Tibial artery (tissue), 4 donors: ENCODE results near the gene ABL2.
"Not testable (repeated sequence)": the region's sequence is repeated elsewhere in the genome, so short reads cannot be mapped to it uniquely, and the experiment has no call there.

Experiments
- DNase-seq, 2 donors: peaks; one replicate each; pipeline ENCODE4 v3.0.0-alpha.2; 2019
- H3K27ac ChIP-seq, 2 donors: fragments of 200-600 bp; sonication (generic) in 1 of 2; 1 replicate in 1 of 2; 2 replicates in 1 of 2; pipeline ENCODE4 v1.5.1; 2018 to 2019; ENCODE audit warnings: mild to moderate bottlenecking in 1 of 2
- H3K27me3 ChIP-seq, 2 donors: fragments of 200-600 bp; sonication (generic) in 1 of 2; one replicate each; pipeline versions ENCODE4 v1.5.1 to v1.6.0; 2016 to 2019
- H3K36me3 ChIP-seq, 3 donors: fragments of 200-600 bp; sonication (generic) in 2 of 3; one replicate each; pipeline ENCODE4 v1.5.1; 2016 to 2019; ENCODE audit warnings: mild to moderate bottlenecking in 2 of 3
- H3K4me1 ChIP-seq, 4 donors: fragments of 200-600 bp; sonication (generic) in 2 of 4; 1 replicate in 3 of 4; 2 replicates in 1 of 4; pipeline ENCODE4 v1.5.1; 2016 to 2019
- H3K4me3 ChIP-seq, 2 donors: fragments of 200-600 bp; sonication (generic) in 1 of 2; 1 replicate in 1 of 2; 2 replicates in 1 of 2; pipeline ENCODE4 v1.5.1; 2018 to 2019; ENCODE audit warnings: mild to moderate bottlenecking in 2 of 2
- H3K9me3 ChIP-seq, 3 donors: fragments of 200-600 bp; sonication (generic) in 1 of 3; one replicate each; pipeline ENCODE4 v1.5.1; 2016 to 2019
- CTCF ChIP-seq, 2 experiments: fragments of 200-600 bp in 1 of 2; fragments of 450-650 bp in 1 of 2; IDR thresholded peaks; one replicate each; pipeline ENCODE4 v1.5.1; 2017 to 2019; ENCODE audit warnings: antibody characterized with exemption in 2 of 2, mild to moderate bottlenecking in 1 of 2, moderate library complexity in 1 of 2
- intact Hi-C: fragments of 100-400 bp; cut with DNase I; formaldehyde crosslinking; loops from one replicate; pipeline ENCODE4 v1.15.0; 2023; ENCODE audit warnings: low total_unique reads

ABL2 gene

GRCh38 chr1:179262183-179262582 is 32.7 kb upstream of the ABL2 start:
- H3K9me3 ChIP-seq = no peaks in the 10 kb centered on the region
- intact Hi-C loops = no loop called here
- H3K27ac ChIP-seq = no peak overlapping the region
- TF ChIP-seq CTCF (IDR thresholded peaks at IDR 0.05) = no peak
- no peak for DNase-seq
- H3K4me3 ChIP-seq = no peak overlapping the region
- H3K4me1 ChIP-seq = no peaks in the 10 kb centered on the region
- H3K27me3 ChIP-seq = no peaks in the 10 kb centered on the region
- no peaks in the 10 kb centered on the region for H3K36me3 ChIP-seq

- H3K9me3 ChIP-seq = no peaks in the 10 kb centered on the region
- no peaks in the 10 kb centered on the region for H3K36me3 ChIP-seq
- no peak for TF ChIP-seq CTCF (IDR thresholded peaks at IDR 0.05)
- intact Hi-C loops = no loop called here
- no peak for DNase-seq
- H3K4me3 ChIP-seq = no peak overlapping the region
- H3K4me1 ChIP-seq = no peaks in the 10 kb centered on the region
- H3K27me3 ChIP-seq = no peaks in the 10 kb centered on the region
- no peak overlapping the region for H3K27ac ChIP-seq
These were observed 24.0 kb upstream of the ABL2 start for GRCh38 chr1:179253286-179253972.

- no peaks in the 10 kb centered on the region for H3K4me1 ChIP-seq
- DNase-seq = no peak
- no peaks in the 10 kb centered on the region for H3K27me3 ChIP-seq
- intact Hi-C loops = no loop called here
- no peak for TF ChIP-seq CTCF (IDR thresholded peaks at IDR 0.05)
- H3K36me3 ChIP-seq = no peaks in the 10 kb centered on the region
- no peaks in the 10 kb centered on the region for H3K9me3 ChIP-seq
- no peak overlapping the region for H3K27ac ChIP-seq
- H3K4me3 ChIP-seq = no peak overlapping the region
These were observed 23.1 kb upstream of the ABL2 start for GRCh38 chr1:179252606-179253005.

GRCh38 chr1:179251675-179252074 is 22.2 kb upstream of the ABL2 start:
- intact Hi-C loops = no loop called here
- no peak overlapping the region for H3K4me3 ChIP-seq
- H3K9me3 ChIP-seq = no peaks in the 10 kb centered on the region
- no peaks in the 10 kb centered on the region for H3K4me1 ChIP-seq
- no peak for DNase-seq
- TF ChIP-seq CTCF (IDR thresholded peaks at IDR 0.05) = peak in 1 of 2 experiments; percentile 16
- no peak overlapping the region for H3K27ac ChIP-seq
- H3K27me3 ChIP-seq = no peaks in the 10 kb centered on the region
- H3K36me3 ChIP-seq = no peaks in the 10 kb centered on the region

- H3K9me3 ChIP-seq = no peaks in the 10 kb centered on the region
These were observed 18.4 kb upstream of the ABL2 start for GRCh38 chr1:179247923-179248322.

GRCh38 chr1:179245426-179245825 is 15.9 kb upstream of the ABL2 start:
- H3K27ac ChIP-seq, H3K4me3 ChIP-seq, H3K27me3 ChIP-seq, DNase-seq, H3K36me3 ChIP-seq, intact Hi-C loops, H3K9me3 ChIP-seq, H3K4me1 ChIP-seq: not testable (repeated sequence)

More at GRCh38 chr1:179247923-179248322, 18.4 kb upstream of the ABL2 start:
- intact Hi-C loops = no loop called here
- no peak for DNase-seq
- no peak for TF ChIP-seq CTCF (IDR thresholded peaks at IDR 0.05)
- H3K4me1 ChIP-seq = no peaks in the 10 kb centered on the region
- no peaks in the 10 kb centered on the region for H3K36me3 ChIP-seq
- no peak overlapping the region for H3K4me3 ChIP-seq
- no peaks in the 10 kb centered on the region for H3K27me3 ChIP-seq
- no peak overlapping the region for H3K27ac ChIP-seq
